Stimulated activated CD8-positive, alpha-beta memory T cell treated with anti-CD3 and anti-CD28 coated beads, Interleukin-7, amount 100 ng/mL, for 4 hours (primary cell): ENCODE measurements around the gene DPP8.

Experiments
- DNase-seq, 2 donors: peaks; one replicate each; pipeline ENCODE4 v3.0.0-alpha.2; 2020; ENCODE audit warnings: low read depth in 2 of 2

DPP8 gene

DNA sequence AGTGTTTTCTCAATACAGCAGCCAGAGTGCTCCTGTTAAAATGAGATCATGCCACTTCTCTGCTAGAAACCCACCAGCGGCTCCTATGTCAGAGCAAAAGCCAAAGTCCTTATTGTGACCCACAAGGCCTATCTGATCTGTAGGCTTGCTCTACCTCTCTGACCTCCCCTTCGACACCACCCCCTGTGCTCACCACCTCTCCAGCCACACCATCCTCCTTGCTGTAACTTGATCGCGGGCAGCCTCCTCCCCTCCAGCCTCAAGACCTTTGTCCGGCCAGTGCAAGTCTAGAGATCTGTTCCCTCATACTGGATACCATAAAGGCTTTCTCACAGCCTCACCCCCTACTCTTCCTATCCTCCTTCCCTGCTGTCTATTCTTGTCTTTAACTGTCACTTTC is 92.8 kb downstream of the DPP8 start:
- no peak for DNase-seq

DNA sequence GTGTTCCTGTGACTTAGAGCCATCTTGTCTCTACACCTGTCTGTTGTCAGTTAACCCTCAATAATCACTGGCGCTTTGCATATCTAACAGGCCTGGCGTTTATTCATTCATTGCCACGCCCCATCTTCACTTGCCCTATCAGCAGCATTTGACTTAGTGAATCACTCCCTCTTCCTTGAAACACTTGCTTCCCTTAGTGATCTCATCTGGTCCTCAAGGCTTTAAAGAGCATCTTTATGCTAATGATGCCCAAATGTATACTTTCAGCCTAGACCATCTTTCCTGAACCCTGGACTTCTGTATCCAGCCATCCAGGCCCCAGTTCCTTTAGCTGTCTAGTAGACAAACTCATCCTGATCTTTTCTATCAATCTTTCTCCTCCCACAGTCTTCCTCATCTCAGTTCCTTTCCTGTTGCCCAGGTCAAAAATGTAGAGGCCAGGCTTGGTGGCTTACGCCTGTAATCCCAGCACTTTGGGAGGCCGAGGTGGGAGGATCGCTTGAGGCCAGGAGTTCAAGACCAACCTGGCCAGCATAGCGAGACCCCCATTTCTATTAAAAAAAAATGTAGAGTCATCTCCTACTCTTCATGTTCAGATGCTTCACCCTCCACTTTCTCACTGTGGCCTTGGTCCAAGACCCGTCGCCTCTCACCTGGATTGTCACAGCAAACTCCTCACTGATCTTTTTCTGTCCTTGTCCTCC is 93.4 kb downstream of the DPP8 start:
- DNase-seq: no peak

DNA sequence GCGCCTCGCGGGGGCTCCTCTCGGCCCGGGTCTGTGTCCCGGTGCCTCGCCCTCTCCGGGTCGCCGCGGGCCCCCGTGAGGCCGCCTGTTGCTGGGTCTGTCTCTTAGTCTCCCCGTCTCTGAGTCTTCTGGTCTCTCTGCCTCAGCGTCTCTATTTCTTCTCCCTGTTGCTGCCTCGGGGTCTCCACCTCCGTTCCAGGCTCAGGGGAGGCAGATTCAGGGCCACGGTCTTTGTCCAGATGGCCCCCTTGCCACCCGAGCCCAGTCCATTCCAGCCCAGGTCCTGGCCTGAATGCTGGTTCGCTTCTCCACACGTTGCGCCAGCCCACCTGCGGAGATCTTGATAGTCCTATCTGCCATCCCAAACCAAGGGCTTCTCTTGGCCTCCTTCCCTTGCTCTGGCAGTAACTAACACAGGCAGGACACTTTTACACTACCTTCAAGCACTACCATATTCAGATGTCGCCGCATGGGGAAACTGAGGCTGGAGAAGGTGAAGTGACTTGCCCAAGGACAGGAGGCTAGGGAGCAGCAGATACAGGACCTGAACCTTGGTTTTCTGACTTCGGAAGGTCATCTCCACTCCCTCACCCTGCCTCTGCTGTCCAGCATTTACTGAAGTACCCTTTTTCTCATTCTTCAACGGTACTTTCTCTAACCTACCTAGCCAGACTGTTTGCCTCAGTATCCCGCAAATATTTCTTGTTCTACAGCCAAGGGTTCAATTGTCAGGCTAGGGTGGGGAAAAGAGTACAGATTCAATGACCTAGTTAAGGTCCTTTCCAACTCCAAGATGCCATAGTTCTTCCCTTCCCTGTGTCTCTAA is 94.1 kb downstream of the DPP8 start:
- DNase-seq: no peak

DNA sequence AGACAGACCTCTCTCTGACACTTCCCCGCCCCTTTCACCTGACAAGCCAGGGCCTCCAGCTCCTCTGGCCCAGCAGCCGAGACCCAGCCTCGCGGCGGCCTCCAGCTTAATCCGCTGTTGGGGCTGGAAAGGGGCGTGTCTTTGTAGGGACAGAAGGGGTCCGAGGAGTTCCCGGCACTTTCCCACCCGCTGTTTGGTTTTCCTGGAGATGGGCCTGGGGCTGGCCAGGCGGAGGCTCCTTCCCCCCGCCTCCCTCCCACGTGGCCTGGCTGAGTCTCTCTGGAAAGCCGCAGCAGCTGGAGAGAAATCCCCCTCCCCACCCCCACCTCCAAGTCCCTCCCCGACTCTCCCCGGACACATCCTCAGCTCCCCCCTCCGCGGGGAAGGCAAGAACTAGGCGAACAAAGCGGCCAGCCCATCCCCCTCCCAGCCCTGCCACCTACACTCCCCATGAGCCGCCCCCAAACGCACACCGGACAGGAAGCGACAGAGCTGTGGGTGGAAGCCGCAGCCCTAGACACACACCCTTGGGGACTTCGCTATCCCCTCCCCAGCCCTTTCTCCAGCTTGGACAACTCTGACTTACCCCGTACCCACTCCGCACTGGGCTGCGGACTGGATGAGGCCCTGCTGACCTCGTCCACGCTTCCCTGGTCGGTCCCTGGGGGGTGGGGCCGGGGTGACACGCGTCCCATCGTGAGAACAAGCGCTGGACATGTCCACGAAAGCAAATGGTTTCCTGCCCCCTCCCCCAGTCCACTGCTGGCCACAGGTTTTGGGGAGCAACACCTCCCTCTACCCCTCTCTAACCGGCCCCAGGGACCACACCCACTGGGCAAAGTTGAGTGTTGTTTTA is 95.9 kb downstream of the DPP8 start:
- DNase-seq: no peak

DNA sequence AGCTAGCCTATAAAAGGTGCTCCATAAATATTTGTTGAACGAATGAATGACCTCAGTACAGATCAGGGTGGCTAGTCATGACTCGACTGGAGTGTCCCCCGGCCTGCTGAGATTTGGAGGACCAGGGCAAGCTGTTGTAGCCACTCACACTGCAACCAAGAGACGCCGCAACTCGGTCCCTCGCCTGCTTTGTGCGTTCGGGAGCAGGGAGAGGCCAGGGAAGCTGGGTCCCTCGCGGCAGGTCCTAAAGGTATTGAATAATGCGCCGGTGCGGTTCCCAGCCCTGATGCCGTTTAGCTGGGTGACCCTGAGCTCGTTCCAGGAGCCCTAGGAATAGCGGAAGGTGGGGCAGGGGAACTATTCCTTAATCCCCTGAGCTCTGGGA is 96.5 kb downstream of the DPP8 start:
- DNase-seq: no peak

DNA sequence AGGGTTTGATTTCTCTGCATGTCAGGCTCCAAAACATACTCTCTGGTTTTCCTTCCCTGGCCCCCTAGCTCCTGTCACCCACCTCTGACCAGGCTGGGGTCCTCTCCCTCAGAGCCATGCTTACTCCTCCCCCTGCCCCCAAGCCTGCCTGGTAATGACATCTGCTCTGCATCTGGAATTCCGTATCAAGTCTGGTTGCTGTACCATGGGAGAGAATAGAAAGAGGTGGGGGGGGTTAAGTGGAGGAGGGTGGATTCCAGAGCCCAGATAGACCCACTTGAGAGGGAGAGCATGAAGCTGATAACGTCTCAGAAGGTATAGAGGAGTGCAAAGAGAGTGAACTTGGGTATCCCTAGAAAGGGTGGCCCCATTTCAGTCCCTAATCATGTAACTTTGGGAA is 98.9 kb downstream of the DPP8 start:
- DNase-seq: no peak

DNA sequence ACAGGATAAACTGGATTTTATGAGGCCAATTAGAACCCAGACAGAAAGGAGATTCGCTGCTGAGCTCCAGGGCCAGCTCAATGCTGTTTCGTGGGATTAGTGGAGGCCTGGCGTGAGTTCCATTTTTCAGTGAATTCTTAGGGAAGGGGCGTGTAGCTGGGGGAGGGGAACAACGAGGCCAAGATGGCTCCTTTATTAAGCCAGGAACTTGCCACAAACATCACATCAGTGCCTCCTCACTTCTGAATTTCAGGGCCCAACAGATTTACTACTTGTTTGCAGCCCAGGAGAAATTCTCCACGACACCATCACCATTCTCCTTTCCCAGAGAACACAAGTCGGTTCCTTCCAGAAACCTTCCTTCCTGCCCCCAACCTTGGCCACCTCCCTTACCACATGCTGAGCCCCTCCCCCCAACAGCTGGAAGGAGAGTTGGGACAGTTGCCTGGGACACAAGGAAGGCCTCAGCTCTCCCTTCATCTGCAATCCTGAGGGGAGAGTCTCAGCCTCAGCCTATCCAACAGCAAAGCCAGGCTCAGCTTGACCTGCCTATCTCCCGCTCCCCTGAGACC is 100.6 kb downstream of the DPP8 start:
- no peak for DNase-seq

DNA sequence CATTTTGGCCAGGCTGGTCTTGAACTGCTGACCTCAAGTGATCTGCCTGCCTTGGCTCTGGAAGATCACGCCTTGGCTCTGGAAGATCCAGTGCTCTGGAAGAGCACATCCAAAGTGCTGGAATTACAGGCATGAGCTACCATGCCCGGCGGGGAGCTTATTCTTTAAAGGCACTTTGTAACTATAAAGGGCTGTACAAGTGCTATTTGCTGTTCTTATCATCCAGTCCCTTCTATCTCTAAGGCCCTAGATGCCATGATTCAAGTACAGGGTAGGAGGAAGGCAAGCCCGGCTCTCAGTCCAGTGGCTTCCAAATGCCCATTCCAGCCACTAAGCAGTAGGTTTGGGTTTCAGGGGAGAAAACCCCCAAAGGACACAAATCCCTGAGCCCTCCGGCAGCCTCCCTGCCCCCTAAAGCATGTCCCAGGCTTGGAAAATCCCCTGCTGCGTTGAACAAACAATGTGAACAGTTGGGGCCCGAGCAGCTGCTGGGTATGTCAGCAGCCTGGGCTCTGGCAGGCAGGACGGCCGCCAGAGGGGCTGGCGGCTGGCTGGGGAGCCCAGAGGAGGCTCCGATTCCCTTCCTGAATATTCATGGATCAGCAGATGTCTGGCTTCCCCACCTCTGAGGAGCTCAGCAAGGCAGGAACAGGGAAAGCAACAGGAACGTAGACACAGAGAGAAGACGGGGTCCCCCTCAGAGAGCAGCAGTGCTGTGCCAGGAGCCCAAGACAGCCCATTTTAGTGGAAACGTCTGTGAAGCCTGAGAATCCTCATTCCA is 102.5 kb downstream of the DPP8 start:
- no peak for DNase-seq

DNA sequence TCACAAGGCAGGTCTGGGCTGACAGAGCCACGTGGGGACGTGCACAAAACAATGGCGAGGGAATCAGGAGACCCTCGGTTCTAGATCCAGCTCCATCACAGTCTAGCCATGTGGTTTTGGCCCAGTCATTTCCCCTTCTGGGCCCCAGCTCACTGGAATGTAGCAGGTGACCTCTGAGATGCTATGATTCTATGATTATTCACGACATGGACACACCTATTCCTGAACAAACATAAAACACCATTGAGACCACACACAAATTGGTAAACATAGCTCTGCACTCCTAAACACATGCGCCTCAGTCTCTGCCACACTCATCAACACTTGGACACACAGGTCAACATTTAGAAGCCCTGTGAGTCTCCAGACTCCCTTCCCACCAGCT is 103.7 kb downstream of the DPP8 start:
- no peak for DNase-seq

DNA sequence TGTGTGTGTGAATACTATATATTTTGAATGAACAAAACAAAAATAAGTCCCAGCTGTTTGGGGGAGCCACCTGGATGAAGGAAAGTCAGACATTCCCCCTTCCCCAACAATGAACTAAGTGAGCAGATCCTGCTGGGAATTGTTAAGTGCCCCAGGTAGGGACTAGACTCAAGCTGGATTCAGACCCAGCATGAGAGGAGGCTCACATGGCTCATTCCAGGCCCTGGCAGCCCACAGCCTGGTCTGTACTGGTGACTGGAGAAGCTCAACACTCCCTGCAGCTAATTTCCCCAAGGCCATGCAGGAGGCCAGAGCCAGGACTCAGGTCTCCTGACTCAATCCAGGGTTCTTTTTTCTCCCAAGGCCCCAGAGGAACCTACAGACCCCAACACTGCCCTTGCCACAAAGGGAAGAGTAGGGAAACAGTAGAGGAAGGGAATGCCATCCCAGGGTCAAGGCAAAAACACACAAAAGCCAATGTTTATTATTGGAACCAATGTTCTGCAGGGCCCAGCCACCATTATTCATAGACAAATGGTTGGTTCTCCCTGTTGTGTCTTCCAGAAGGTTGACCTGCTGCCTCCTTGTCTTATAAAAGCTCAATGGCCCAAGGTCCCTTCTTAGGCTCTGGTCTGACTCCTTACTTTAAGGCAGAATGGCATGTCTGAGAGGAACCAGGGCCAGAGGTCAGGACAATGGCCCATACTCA is 104.3 kb downstream of the DPP8 start:
- DNase-seq: no peak

DNA sequence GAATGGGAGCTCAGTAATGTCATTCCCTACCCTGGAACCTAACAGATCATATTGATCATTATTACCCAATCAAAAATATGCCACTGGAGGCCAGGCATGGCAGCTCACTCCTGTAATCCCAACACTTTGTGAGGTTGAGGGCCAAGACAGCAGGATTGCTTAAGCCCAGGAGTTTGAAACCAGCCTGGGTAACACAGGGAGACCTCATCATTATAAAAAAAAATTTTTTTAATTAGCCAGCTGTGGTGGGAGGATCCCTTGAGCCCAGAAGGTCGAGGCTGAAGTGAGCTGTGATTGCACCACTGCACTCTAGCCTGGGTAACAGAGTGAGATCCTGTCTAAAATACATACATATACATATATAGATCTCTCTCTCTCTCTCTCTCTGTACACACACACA is 104.9 kb downstream of the DPP8 start:
- DNase-seq: no peak

DNA sequence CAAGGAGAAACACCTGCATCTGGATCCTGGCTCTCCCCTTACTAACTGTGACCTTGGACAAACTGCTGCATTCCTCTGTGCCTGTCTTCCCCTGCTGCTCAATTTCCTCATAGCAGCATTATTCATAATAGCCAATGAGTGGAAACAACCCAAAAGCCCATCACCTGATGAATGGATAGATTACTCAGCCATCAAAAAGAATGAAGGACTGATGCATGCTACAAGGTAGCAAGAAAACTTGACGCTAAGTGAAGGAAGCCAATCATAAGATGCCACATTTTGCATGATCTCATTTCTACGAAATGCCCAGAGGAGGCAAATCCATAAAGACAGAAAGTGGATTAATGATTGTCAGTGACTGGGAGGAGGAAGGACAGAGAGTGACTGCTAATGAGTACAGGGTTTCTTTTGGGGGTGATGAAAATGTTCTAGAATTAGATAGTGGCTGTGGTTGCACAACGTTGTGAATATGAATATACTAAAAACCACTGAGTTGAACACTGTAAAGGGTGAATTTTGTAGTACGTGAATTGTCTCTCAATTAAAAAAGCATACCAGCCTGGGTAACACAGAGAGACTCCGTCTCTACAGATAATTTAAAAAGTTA is 105.9 kb downstream of the DPP8 start:
- no peak for DNase-seq

DNA sequence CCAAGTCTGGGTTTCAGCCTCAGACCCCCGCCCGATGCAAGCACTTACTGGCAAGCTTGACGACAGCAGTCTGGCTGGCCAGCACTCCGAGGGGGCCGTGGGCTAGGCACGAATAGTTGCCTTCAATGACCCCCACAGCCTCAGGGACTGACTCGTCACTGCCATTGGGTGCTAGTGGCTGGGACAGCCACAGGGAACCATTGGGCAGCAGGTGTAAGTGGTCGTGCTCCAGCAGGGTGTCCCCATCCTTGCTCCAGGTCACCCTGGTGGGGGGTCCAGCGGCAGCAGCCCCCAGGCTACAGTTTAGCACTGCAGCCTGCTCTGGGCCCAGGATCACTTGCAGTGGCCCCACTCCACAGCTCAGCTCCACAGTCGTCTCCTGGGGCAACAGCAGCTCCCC is 106.5 kb downstream of the DPP8 start:
- no peak for DNase-seq

DNA sequence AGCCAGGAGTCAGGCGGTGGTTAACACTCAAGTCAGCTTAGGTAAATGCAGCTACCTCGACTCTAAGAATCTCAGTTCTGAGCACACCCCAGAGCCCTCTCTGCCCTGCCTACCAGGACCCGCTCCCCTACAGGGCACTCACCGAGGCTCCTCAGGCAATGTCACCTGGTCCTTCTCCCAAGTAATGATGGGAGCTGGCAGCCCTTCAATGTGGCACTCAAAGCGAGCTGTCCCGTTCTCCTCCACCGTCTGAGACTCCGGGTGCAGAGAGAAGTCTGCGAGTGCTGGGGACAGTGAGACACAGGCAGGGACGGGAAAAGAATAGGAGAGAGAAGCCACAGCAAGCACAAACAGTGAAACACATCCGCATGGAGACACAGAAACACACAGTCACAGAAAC is 107.5 kb downstream of the DPP8 start:
- no peak for DNase-seq

DNA sequence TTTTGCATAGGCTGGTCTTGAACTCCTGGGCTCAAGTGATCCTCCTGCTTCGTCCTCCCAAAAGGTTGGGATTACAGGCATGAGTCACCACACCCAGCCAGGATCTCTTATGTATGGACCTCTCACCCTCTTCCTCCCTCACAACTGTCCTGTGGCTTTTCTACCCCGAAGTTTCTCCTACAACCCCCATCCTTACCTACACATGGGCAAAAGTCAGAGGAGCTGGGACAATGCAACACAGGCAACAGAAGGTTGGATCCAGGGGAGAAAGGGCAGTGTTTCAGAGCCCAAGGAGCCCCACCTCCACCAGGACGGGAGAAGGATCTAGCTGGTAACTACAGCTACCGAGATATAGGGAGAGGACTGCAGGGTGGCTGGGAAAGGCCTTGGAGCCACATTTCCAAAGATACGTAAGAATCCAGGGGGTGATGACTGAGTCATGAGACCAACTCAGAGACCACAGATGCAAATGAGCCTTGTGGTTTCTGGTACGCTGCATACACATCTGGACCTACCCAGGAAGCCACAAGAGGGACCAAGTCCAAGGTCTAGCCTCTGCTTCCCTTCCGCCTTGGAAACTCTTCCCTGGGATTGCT is 108.4 kb downstream of the DPP8 start:
- no peak for DNase-seq

DNA sequence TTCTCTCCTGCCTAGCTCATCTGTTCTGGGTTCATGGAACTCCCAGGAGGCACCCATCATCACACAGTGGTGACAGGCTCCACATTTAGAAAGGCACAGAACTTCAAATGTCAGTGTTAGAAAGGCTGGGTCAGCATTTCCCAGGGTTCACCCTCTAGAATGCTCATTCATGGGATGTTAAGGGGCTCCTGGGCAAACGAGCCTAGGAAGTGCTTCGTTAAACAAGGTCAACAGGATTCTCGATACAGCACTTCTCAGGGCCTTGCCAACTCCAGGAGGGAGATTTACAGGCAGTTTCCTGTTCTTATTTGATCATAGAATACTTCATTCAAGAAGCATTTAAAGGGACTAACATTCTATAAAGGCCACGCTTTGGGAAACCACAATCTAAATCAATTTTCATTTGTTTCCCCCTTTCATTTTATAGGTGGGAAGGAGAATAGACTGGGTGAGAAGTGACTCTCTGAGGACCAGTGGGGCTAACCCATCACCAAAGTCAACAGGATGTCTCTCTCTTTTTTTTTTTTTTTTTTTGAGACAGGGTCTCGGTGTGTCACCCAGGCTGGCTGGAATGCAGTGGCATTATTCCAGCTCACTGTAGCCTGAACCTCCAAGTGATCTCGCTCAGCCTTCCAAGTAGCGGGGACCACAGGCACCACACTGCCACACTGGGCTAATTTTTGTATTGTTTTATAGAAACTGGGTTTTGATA is 109.0 kb downstream of the DPP8 start:
- DNase-seq: no peak

DNA sequence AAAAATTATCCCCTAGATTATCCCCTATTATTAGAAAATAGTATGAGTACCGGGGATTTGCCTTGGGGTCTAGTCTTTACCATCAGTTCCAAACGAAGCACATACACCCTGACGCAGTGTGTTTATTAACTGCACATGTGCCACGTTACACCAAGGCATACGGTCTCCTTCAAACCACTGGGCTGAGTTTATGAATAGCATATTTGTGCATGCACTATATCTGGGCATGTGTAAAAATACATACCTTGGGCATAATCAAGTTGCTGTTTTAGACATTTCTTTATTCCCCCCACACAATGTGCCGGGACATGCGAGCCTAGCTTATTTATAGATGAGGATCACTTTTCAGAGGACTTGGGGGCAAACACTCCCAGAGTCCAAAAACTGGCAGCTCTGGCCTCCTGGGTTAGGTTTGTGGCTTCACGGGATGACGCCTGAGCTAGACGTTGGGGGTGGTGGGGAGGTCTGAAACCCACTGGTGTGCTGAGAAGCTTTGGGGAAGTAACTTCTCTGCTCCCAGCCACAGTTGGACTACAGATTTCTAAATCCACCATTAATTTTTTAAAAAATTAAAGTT is 111.0 kb downstream of the DPP8 start:
- DNase-seq: no peak

DNA sequence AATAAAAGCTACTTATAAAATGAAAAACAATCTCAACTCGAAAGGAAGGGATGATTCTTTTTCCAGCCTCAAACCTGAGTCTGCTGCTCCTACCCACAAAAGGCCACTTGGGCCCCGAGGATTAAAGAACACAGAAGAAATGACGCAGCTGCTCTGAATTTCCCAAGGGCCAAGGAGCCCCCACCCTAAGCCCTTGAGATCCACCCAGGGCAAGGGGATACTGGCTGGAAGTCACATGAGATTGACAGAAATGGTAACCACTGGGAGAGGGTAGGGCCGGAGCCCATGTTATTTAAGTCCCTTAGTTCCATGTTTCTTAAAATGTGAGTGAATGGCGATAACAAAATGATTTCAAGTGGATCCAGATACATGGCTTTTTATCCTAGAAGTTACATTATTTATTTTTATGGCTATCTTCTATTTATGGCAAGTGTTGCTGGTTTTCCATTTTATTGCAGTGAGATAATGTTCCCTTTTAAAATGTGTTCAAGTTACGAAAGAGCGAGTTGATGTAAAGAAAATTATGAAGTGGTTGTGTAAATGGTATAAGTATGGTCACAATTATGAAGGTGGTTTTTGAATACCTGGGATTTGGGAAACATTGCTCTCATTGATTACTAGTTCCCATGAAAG is 111.6 kb downstream of the DPP8 start:
- no peak for DNase-seq
